ENCODE data around the gene SRSF11. TPM values are rescaled to one million over a fixed set of nuclear protein-coding genes. Genes with fewer than 3 reads are reported as not detected.

SRSF11 gene
- total RNA-seq, 4 donors from 2014 or later = 42.4 to 135 (median 52.2) TPM

DNA sequence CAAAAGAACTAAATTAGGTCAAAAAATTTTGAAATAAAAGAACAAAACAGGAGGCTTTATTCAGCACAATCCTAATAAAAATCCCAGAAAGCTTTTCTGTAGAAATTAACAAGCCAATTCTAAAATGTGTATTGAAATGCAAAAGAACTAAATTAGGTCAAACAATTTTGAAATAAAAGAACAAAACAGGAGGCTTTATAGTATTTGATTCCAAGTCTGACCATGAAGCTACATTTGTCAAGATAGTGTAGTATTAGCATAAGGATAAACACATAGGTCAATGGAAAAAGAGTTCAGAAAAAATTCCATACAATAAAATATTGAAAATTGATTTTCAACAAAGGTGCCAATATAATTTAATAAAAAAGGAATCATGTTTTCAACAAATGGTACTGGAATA, 26.6 kb upstream of the SRSF11 start:
- no peak overlapping the region for H3K27ac ChIP-seq
- no peaks in the 10 kb centered on the region for H3K36me3 ChIP-seq
- intact Hi-C loops (cut with DNase I; ENCODE audit: low total_unique reads) = no loop called here
- no peaks in the 10 kb centered on the region for H3K27me3 ChIP-seq
- no peak overlapping the region for H3K4me3 ChIP-seq
- no peak for ATAC-seq
- TF ChIP-seq, protein P1, sequence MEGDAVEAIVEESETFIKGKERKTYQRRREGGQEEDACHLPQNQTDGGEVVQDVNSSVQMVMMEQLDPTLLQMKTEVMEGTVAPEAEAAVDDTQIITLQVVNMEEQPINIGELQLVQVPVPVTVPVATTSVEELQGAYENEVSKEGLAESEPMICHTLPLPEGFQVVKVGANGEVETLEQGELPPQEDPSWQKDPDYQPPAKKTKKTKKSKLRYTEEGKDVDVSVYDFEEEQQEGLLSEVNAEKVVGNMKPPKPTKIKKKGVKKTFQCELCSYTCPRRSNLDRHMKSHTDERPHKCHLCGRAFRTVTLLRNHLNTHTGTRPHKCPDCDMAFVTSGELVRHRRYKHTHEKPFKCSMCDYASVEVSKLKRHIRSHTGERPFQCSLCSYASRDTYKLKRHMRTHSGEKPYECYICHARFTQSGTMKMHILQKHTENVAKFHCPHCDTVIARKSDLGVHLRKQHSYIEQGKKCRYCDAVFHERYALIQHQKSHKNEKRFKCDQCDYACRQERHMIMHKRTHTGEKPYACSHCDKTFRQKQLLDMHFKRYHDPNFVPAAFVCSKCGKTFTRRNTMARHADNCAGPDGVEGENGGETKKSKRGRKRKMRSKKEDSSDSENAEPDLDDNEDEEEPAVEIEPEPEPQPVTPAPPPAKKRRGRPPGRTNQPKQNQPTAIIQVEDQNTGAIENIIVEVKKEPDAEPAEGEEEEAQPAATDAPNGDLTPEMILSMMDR (IDR thresholded peaks at IDR 0.05 in 4 of 5, conservative IDR thresholded peaks at IDR 0.05 in 1 of 5) = no peak
- TF ChIP-seq POLR2A (IDR thresholded peaks at IDR 0.05) = no peak
- in situ Hi-C loops (cut with MboI; ENCODE audit: low sequenced_read_pairs in 4 of 4) = no loop called here
- H3K4me1 ChIP-seq = no peaks in the 10 kb centered on the region
- DNase-seq = no peak
- H3K9me3 ChIP-seq = no peaks in the 10 kb centered on the region

DNA sequence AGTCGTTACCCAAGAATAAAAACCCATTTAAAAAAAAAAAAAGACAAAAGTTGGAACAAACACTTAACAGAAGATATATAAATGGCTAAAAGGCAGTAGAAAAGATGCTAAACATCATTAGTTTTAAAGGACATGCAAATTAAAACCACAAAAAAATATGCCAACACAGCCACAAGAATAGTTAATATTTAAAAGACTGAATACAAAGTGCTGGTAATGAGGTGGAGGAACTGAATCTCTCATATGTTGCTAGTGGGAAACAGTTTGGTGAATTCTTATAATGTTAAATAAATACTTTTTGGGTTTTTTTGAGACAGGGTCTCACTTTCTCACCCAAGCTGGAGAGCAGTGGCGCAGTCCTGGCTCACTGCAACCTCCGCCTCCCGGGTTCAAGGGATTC, 25.8 kb upstream of the SRSF11 start:
- TF ChIP-seq POLR2A (IDR thresholded peaks at IDR 0.05) = no peak
- TF ChIP-seq, protein P1 (IDR thresholded peaks at IDR 0.05 in 4 of 5, conservative IDR thresholded peaks at IDR 0.05 in 1 of 5) = no peak
- in situ Hi-C loops (cut with MboI; ENCODE audit: low sequenced_read_pairs in 4 of 4) = no loop called here
- no peak for ATAC-seq
- no peaks in the 10 kb centered on the region for H3K9me3 ChIP-seq
- no peak overlapping the region for H3K4me3 ChIP-seq
- intact Hi-C loops (cut with DNase I; ENCODE audit: low total_unique reads) = no loop called here
- H3K36me3 ChIP-seq = no peaks in the 10 kb centered on the region
- no peak overlapping the region for H3K27ac ChIP-seq
- DNase-seq = no peak
- no peaks in the 10 kb centered on the region for H3K4me1 ChIP-seq
- H3K27me3 ChIP-seq = no peaks in the 10 kb centered on the region

DNA sequence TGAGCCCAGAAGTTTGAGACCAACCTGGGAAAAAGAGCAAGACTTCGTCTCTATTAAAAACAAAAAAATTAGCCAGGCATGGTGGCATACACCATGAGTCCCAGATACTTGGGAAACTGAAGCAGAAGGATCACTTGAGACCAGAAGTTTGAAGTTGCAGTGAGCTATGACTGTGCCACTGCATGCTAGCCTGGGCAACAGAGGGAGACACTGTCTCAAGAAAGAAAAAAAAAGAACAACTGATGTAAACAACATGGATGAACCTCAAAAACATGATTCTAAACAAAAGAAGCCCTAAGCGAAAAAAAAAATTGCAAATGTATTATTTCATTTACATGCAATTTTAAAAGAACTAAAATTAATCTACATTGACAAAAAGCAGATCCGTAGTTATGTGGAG, 24.8 kb upstream of the SRSF11 start:
- Histone ChIP-seq H3K27me3 (no peaks in the 10 kb centered on the region), H3K4me1 (no peaks in the 10 kb centered on the region), H3K36me3 (no peaks in the 10 kb centered on the region), H3K4me3 (no peak overlapping the region), H3K9me3 (no peaks in the 10 kb centered on the region), H3K27ac (no peak overlapping the region)
- ATAC-seq (no peak), DNase-seq (no peak)
- in situ Hi-C loops (cut with MboI; ENCODE audit: low sequenced_read_pairs in 4 of 4) (no loop called here), intact Hi-C loops (cut with DNase I; ENCODE audit: low total_unique reads) (no loop called here)
- TF ChIP-seq POLR2A (IDR thresholded peaks at IDR 0.05) = no peak
- TF ChIP-seq, protein P1 (IDR thresholded peaks at IDR 0.05 in 4 of 5, conservative IDR thresholded peaks at IDR 0.05 in 1 of 5) = no peak

DNA sequence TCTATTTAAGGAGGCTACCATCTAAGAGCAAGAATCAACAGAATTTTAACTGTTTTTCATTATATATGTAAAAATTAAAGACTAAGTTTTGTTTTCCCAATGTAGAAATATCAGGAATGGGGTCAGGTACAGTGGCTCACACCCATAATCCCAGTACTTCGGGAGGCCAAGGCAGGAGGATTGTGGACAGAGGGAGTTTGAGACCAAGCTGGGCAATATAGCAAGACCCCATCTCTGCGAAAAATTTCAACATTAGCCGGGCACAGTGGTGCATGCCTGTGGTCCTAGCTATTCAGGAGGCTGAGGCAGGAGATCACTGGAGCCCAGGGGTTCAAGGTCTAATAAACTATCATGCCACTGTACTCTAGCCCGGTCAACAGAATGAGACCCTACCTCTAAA, 21.1 kb upstream of the SRSF11 start:
- Histone ChIP-seq H3K27ac (no peak overlapping the region), H3K4me3 (no peak overlapping the region), H3K27me3 (no peaks in the 10 kb centered on the region), H3K9me3 (no peaks in the 10 kb centered on the region), H3K4me1 (peaks cover 14 to 22% of the 10 kb centered on the region in 2 donors), H3K36me3 (no peaks in the 10 kb centered on the region)
- no peak for DNase-seq
- no peak for ATAC-seq
- TF ChIP-seq, protein P1 (IDR thresholded peaks at IDR 0.05 in 4 of 5, conservative IDR thresholded peaks at IDR 0.05 in 1 of 5) = no peak
- TF ChIP-seq POLR2A (IDR thresholded peaks at IDR 0.05) = no peak
- intact Hi-C loops (cut with DNase I; ENCODE audit: low total_unique reads) = no loop called here
- in situ Hi-C loops (cut with MboI; ENCODE audit: low sequenced_read_pairs in 4 of 4) = loop anchor here in 1 of 4 donors (10.0 kb wide), 1 partner anchor 215 kb away; the partner anchor contains the start of gene CTH

DNA sequence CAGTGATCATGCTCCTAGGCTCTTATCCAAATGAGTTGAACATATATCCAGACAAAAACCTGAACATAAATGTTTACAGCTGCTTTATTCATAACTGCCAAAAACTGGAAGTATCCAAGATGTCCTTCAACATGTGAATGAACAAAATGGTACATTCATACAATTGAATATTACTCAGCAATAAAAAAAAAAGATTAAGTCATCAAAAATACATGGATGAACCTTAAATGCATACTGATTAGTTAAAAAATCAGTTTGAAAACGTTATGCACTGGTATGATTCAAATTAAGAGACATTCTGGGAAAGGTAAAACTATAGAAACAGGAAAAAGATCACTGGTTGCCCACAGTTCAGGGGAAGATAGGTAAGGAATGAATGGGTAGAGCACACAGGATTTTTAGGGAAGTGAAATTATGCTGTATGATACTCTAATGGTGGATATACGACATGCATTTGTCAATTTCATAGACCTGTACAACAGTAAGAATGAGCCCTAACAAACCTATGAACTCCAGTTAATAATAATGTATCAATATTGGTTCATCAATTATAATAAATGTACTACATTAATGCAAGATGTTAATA, 18.9 kb upstream of the SRSF11 start:
- no peak overlapping the region for H3K4me3 ChIP-seq
- H3K36me3 ChIP-seq = no peaks in the 10 kb centered on the region
- in situ Hi-C loops (cut with MboI; ENCODE audit: low sequenced_read_pairs in 4 of 4) = loop anchor here in 1 of 4 donors (10.0 kb wide), 1 partner anchor 213 kb away; the partner anchor contains the start of gene CTH
- TF ChIP-seq, protein P1 (IDR thresholded peaks at IDR 0.05 in 4 of 5, conservative IDR thresholded peaks at IDR 0.05 in 1 of 5) = no peak
- no peak for TF ChIP-seq POLR2A (IDR thresholded peaks at IDR 0.05)
- H3K27ac ChIP-seq = no peak overlapping the region
- intact Hi-C loops (cut with DNase I; ENCODE audit: low total_unique reads) = no loop called here
- DNase-seq = no peak
- ATAC-seq = no peak
- no peaks in the 10 kb centered on the region for H3K9me3 ChIP-seq
- no peaks in the 10 kb centered on the region for H3K27me3 ChIP-seq
- peaks cover 24 to 32% of the 10 kb centered on the region in 2 donors for H3K4me1 ChIP-seq
